ENCODE measurements around the gene STK4. TPM values are rescaled to one million over a fixed set of nuclear protein-coding genes. Genes with fewer than 3 reads are reported as not detected.
A peak's percentile ranks its signal among the peaks of the same experiment; 100 is the strongest.

Gene STK4
- polyA plus RNA-seq, 4 donors = 15.4 to 21.7 (median 19.4) TPM

GRCh38 chr20:44952731-44953130 lies 13.6 kb upstream of the STK4 start:
- no peak for DNase-seq (ENCODE audit: low read depth in 4 of 4, low spot score in 3 of 4)

GRCh38 chr20:44954211-44954610 lies 12.1 kb upstream of the STK4 start:
- DNase-seq (ENCODE audit: low read depth in 4 of 4, low spot score in 3 of 4) = no peak

- no peak for DNase-seq (ENCODE audit: low read depth in 4 of 4, low spot score in 3 of 4)
Observed at GRCh38 chr20:44955270-44955669, 11.0 kb upstream of the STK4 start.

GRCh38 chr20:44956410-44956809 lies 9.9 kb upstream of the STK4 start:
- DNase-seq (ENCODE audit: low read depth in 4 of 4, low spot score in 3 of 4) = no peak

- DNase-seq (ENCODE audit: low read depth in 4 of 4, low spot score in 3 of 4) = no peak
Observed at GRCh38 chr20:44958276-44958675, 8.0 kb upstream of the STK4 start.

- no peak for DNase-seq (ENCODE audit: low read depth in 4 of 4, low spot score in 3 of 4)
Observed at GRCh38 chr20:44959082-44959637, 7.2 kb upstream of the STK4 start.

- no peak for DNase-seq (ENCODE audit: low read depth in 4 of 4, low spot score in 3 of 4)
Observed at GRCh38 chr20:44959638-44960102, 6.6 kb upstream of the STK4 start.

- peak; percentile 82 to 83 (median 82) for DNase-seq (ENCODE audit: low read depth in 4 of 4, low spot score in 3 of 4)
Observed at GRCh38 chr20:44960103-44960852, 6.0 kb upstream of the STK4 start, which contains the start of gene TOMM34. TSS of gene TOMM34 (minus strand) at chr20:44960397. CDS start at chr20:44960333, 64 bp downstream.

GRCh38 chr20:44961011-44961869 lies 5.1 kb upstream of the STK4 start:
- no peak for DNase-seq (ENCODE audit: low read depth in 4 of 4, low spot score in 3 of 4)

- DNase-seq (ENCODE audit: low read depth in 4 of 4, low spot score in 3 of 4) = no peak
Observed at GRCh38 chr20:44961870-44962267, 4.4 kb upstream of the STK4 start.

- no peak for DNase-seq (ENCODE audit: low read depth in 4 of 4, low spot score in 3 of 4)
Observed at GRCh38 chr20:44962483-44962882, 3.8 kb upstream of the STK4 start.

GRCh38 chr20:44963325-44964215 lies 2.7 kb upstream of the STK4 start:
- DNase-seq (ENCODE audit: low read depth in 4 of 4, low spot score in 3 of 4) = no peak

- no peak for DNase-seq (ENCODE audit: low read depth in 4 of 4, low spot score in 3 of 4)
Observed at GRCh38 chr20:44965651-44966029, 672 bp upstream of the STK4 start.

GRCh38 chr20:44967207-44967807 lies 995 bp downstream of the STK4 start:
- no peak for DNase-seq (ENCODE audit: low read depth in 4 of 4, low spot score in 3 of 4)

GRCh38 chr20:44969300-44969894 lies 3.1 kb downstream of the STK4 start:
- no peak for DNase-seq (ENCODE audit: low read depth in 4 of 4, low spot score in 3 of 4)

- no peak for DNase-seq (ENCODE audit: low read depth in 4 of 4, low spot score in 3 of 4)
Observed at GRCh38 chr20:44970243-44970757, 4.0 kb downstream of the STK4 start.

- no peak for DNase-seq (ENCODE audit: low read depth in 4 of 4, low spot score in 3 of 4)
Observed at GRCh38 chr20:44973053-44973452, 6.7 kb downstream of the STK4 start.

GRCh38 chr20:44976698-44977097 lies 10.4 kb downstream of the STK4 start:
- DNase-seq (ENCODE audit: low read depth in 4 of 4, low spot score in 3 of 4) = no peak

- no peak for DNase-seq (ENCODE audit: low read depth in 4 of 4, low spot score in 3 of 4)
Observed at GRCh38 chr20:44979090-44979621, 12.8 kb downstream of the STK4 start.
